ENCODE measurements around the gene PPFIBP2. TPM values are rescaled to one million over a fixed set of nuclear protein-coding genes. Genes with fewer than 3 reads are reported as not detected.

PPFIBP2 gene
- total RNA-seq, 1 experiment from 2014 or later: 5.7 TPM

DNA sequence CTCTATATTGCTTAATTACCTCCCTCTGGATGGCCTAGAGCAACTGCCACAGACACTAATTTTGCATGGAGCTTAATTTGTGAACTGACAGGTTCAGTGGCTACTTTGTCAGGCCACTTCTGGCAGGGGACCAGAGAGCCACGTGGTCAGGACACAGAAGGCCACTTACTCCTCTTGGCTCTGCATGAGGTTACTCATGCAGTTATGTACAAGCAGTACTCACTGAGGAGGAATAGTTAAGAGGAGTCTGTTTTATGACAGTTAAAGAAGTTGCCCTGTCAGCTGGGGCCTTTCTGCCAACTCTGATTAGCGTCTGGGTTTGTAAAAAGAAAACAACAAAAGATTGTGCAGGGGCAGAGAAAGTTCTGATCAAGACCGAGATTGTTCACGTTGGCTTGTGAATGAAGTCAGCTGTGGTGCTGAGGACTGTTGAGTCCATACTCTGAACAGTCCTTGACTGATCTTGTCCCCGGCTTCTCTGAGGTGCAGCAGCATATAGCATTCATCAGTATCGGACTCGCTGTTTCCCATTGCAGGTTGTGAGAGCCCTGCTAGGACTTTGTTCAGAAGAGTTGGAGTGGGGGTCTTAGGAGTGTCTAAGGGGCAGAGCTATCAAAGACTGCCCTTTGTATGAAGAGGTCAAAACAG, 41.4 kb downstream of the PPFIBP2 start:
- TF ChIP-seq, protein P1, sequence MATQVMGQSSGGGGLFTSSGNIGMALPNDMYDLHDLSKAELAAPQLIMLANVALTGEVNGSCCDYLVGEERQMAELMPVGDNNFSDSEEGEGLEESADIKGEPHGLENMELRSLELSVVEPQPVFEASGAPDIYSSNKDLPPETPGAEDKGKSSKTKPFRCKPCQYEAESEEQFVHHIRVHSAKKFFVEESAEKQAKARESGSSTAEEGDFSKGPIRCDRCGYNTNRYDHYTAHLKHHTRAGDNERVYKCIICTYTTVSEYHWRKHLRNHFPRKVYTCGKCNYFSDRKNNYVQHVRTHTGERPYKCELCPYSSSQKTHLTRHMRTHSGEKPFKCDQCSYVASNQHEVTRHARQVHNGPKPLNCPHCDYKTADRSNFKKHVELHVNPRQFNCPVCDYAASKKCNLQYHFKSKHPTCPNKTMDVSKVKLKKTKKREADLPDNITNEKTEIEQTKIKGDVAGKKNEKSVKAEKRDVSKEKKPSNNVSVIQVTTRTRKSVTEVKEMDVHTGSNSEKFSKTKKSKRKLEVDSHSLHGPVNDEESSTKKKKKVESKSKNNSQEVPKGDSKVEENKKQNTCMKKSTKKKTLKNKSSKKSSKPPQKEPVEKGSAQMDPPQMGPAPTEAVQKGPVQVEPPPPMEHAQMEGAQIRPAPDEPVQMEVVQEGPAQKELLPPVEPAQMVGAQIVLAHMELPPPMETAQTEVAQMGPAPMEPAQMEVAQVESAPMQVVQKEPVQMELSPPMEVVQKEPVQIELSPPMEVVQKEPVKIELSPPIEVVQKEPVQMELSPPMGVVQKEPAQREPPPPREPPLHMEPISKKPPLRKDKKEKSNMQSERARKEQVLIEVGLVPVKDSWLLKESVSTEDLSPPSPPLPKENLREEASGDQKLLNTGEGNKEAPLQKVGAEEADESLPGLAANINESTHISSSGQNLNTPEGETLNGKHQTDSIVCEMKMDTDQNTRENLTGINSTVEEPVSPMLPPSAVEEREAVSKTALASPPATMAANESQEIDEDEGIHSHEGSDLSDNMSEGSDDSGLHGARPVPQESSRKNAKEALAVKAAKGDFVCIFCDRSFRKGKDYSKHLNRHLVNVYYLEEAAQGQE (IDR thresholded peaks at IDR 0.05; ENCODE audit: low read depth): no peak
- TF ChIP-seq CEBPB (IDR thresholded peaks at IDR 0.05; ENCODE audit: low read depth) (no peak), RAD21 (IDR thresholded peaks at IDR 0.05; ENCODE audit: low read depth) (no peak), CBX3 (IDR thresholded peaks at IDR 0.05; ENCODE audit: low read depth) (no peak), SIN3A (IDR thresholded peaks at IDR 0.05; ENCODE audit: low read depth) (no peak), POLR2A (IDR thresholded peaks at IDR 0.05; ENCODE audit: borderline replicate concordance, extremely low read depth, insufficient read depth, insufficient read length) (no peak), TCF7L2 (IDR thresholded peaks at IDR 0.05; ENCODE audit: borderline replicate concordance, extremely low read depth, insufficient read depth, insufficient read length) (no peak), EGR1 (IDR thresholded peaks at IDR 0.05; ENCODE audit: low read depth) (no peak), SP1 (IDR thresholded peaks at IDR 0.05; ENCODE audit: low read depth) (no peak), ZFX (IDR thresholded peaks at IDR 0.05) (no peak), SRF (IDR thresholded peaks at IDR 0.05; ENCODE audit: low read depth) (no peak), EZH2 (IDR thresholded peaks at IDR 0.05) (no peak), ZBTB33 (IDR thresholded peaks at IDR 0.05; ENCODE audit: extremely low read depth, insufficient replicate concordance, low read length) (no peak)
- TF ChIP-seq, protein P2, sequence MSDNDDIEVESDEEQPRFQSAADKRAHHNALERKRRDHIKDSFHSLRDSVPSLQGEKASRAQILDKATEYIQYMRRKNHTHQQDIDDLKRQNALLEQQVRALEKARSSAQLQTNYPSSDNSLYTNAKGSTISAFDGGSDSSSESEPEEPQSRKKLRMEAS (IDR thresholded peaks at IDR 0.05): no peak
- TF ChIP-seq, protein P3, sequence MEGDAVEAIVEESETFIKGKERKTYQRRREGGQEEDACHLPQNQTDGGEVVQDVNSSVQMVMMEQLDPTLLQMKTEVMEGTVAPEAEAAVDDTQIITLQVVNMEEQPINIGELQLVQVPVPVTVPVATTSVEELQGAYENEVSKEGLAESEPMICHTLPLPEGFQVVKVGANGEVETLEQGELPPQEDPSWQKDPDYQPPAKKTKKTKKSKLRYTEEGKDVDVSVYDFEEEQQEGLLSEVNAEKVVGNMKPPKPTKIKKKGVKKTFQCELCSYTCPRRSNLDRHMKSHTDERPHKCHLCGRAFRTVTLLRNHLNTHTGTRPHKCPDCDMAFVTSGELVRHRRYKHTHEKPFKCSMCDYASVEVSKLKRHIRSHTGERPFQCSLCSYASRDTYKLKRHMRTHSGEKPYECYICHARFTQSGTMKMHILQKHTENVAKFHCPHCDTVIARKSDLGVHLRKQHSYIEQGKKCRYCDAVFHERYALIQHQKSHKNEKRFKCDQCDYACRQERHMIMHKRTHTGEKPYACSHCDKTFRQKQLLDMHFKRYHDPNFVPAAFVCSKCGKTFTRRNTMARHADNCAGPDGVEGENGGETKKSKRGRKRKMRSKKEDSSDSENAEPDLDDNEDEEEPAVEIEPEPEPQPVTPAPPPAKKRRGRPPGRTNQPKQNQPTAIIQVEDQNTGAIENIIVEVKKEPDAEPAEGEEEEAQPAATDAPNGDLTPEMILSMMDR (IDR thresholded peaks at IDR 0.05 in 2 of 3, conservative IDR thresholded peaks at IDR 0.05 in 1 of 3; ENCODE audit: borderline replicate concordance in 1 of 3, insufficient read depth in 1 of 3, low read depth in 2 of 3, low read length in 2 of 3): no peak
- Histone ChIP-seq H3K4me1 (ENCODE audit: control insufficient read depth in 1 of 2, insufficient read depth in 2 of 2, low read length in 2 of 2) (no peaks in the 10 kb centered on the region), H3K4me3 (replicated peaks in 1 of 2; ENCODE audit: low read depth in 1 of 2, low read length in 2 of 2) (no peak overlapping the region), H3K9me3 (ENCODE audit: control insufficient read depth in 1 of 2, insufficient read depth in 1 of 2, low read depth in 1 of 2, low read length in 2 of 2) (no peaks in the 10 kb centered on the region), H3K27me3 (ENCODE audit: insufficient read depth, low read length) (no peaks in the 10 kb centered on the region), H3K9me2 (ENCODE audit: insufficient read depth) (no peaks in the 10 kb centered on the region), H3K9ac (ENCODE audit: low read length) (no peak overlapping the region), H2AFZ (ENCODE audit: low read depth, low read length, poor library complexity, severe bottlenecking) (no peak overlapping the region), H3K79me2 (ENCODE audit: insufficient read depth, low read length) (no peaks in the 10 kb centered on the region), H4K20me1 (ENCODE audit: insufficient read depth) (no peaks in the 10 kb centered on the region), H3K27ac (ENCODE audit: low read depth, low read length) (no peak overlapping the region), H3K4me2 (ENCODE audit: low read length) (no peak overlapping the region), H3K36me3 (ENCODE audit: control insufficient read depth in 1 of 2, insufficient read depth in 2 of 2, low read length in 2 of 2) (no peaks in the 10 kb centered on the region)
- DNase-seq (ENCODE audit: low read depth, low spot score): no peak
- no TSS peak for BruUV-seq (replicated peaks)
- RAD21 ChIA-PET (ENCODE audit: low non-redundant PET in 1 of 2, low total read pairs in 2 of 2, uncharacterized antibody in 2 of 2, unreplicated experiment in 2 of 2): no interaction called here
- CTCF ChIA-PET: no interaction called here
- POLR2A ChIA-PET: no interaction called here
- ATAC-seq: no peak
- intact Hi-C loops (cut with micrococcal nuclease): loop anchor here (10.0 kb wide), 1 partner anchor 540 kb away; no protein-coding TSS in a partner anchor

Data from HCT116 (cell line).